ENCODE data around the gene MEGF11. TPM values are rescaled to one million over a fixed set of nuclear protein-coding genes. Genes with fewer than 3 reads are reported as not detected.

The MEGF11 gene
- polyA plus RNA-seq, 1 of the 3 experiments (the other 2 are of a cell fraction) = not detected

DNA sequence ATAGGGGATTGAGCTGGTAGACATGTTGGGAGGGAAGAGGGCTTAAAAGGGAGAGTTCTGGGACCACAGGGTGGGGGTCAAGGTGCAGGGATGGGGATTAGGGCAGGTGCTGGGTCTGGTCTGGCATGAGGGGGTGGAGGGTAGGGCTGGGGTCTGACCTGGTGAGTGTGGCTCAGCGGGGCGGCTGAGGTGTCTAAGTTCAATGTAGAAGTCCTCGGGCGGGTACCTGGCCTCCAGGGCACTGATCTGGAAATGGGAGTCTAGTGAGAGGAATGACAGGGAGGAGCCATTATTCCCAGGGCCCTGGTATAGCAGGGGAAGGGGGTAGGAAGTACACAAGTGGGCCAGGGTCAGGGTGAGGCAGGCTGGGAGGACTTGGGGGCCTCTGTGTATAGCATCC lies 344.7 kb downstream of the MEGF11 start (continued):
- TF ChIP-seq, protein P1, sequence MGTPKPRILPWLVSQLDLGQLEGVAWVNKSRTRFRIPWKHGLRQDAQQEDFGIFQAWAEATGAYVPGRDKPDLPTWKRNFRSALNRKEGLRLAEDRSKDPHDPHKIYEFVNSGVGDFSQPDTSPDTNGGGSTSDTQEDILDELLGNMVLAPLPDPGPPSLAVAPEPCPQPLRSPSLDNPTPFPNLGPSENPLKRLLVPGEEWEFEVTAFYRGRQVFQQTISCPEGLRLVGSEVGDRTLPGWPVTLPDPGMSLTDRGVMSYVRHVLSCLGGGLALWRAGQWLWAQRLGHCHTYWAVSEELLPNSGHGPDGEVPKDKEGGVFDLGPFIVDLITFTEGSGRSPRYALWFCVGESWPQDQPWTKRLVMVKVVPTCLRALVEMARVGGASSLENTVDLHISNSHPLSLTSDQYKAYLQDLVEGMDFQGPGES (IDR thresholded peaks at IDR 0.05; ENCODE audit: low read depth, low read length) = no peak
- TF ChIP-seq YY1 (IDR thresholded peaks at IDR 0.05; ENCODE audit: low read depth) = no peak
- no peak for TF ChIP-seq GATA2 (CRISPR knock-in tag; IDR thresholded peaks at IDR 0.05)
- TF ChIP-seq, protein P2, sequence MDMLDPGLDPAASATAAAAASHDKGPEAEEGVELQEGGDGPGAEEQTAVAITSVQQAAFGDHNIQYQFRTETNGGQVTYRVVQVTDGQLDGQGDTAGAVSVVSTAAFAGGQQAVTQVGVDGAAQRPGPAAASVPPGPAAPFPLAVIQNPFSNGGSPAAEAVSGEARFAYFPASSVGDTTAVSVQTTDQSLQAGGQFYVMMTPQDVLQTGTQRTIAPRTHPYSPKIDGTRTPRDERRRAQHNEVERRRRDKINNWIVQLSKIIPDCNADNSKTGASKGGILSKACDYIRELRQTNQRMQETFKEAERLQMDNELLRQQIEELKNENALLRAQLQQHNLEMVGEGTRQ (IDR thresholded peaks at IDR 0.05; ENCODE audit: borderline replicate concordance, low read depth, low read length) = no peak

DNA sequence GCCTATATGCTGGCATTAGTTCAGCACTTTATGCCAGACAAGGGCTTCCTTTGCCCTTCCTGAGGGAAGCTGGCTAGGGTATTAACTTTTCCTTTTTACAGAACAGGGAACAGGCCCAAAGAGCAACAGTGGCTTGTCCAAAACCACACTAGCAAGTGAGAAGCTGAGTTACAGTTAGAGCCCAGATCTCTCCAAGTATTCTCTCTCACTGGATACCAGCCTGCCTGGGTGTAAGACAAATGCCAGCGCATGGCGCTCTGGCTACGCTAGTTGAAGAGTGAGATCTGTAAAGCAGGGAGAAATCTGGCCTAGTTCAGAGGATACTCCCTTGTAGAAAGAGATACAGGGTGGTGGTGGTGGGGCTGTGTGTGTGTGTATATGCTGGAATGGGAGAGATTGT lies 345.9 kb downstream of the MEGF11 start:
- Histone ChIP-seq H3K9ac (no peak overlapping the region), H2AFZ (ENCODE audit: low read depth) (no peak overlapping the region), H3K4me1 (ENCODE audit: control insufficient read depth in 1 of 2, insufficient read depth in 2 of 2, low read depth in 1 of 2, low read length in 1 of 2) (no peaks in the 10 kb centered on the region; a peak in 1 of 4 replicates), H3K36me3 (replicated peaks in 1 of 2; ENCODE audit: control insufficient read depth in 1 of 2, insufficient read depth in 2 of 2, low read length in 1 of 2) (peaks cover 13 to 54% of the 10 kb centered on the region in 2 experiments), H4K20me1 (ENCODE audit: insufficient read depth) (no peaks in the 10 kb centered on the region), H3K4me2 (no peak overlapping the region), H3K9me3 (no peaks in the 10 kb centered on the region), H3K4me3 (ENCODE audit: low read depth in 2 of 2, low read length in 1 of 2) (no peak overlapping the region), H3K79me2 (ENCODE audit: insufficient read depth) (no peaks in the 10 kb centered on the region), H3K27ac (ENCODE audit: low read depth in 2 of 2, low read length in 1 of 2) (no peak overlapping the region), H3K9me2 (no peaks in the 10 kb centered on the region), H3K27me3 (ENCODE audit: insufficient read depth) (no peaks in the 10 kb centered on the region), H3F3A (replicated peaks; ENCODE audit: insufficient read depth) (no peaks in the 10 kb centered on the region)
- ChIA-PET CTCF (no interaction called here), POLR2A (no interaction called here)
- DNase-seq = no peak
- TF ChIP-seq MEF2A (IDR thresholded peaks at IDR 0.05; ENCODE audit: borderline replicate concordance, low read depth) = no peak
- no peak for TF ChIP-seq TCF12 (IDR thresholded peaks at IDR 0.05)
- TF ChIP-seq RCOR1 (IDR thresholded peaks at IDR 0.05; ENCODE audit: low read length) = no peak
- TF ChIP-seq, protein P2 (IDR thresholded peaks at IDR 0.05; ENCODE audit: borderline replicate concordance, low read depth, low read length) = no peak
- TF ChIP-seq TAF1 (IDR thresholded peaks at IDR 0.05; ENCODE audit: borderline replicate concordance, low read depth, low read length) = no peak
- TF ChIP-seq NRF1 (IDR thresholded peaks at IDR 0.05; ENCODE audit: low read depth, low read length) = no peak
- TF ChIP-seq POLR2AphosphoS5 (IDR thresholded peaks at IDR 0.05; ENCODE audit: low read depth, low read length) = no peak
- TF ChIP-seq, protein P3, sequence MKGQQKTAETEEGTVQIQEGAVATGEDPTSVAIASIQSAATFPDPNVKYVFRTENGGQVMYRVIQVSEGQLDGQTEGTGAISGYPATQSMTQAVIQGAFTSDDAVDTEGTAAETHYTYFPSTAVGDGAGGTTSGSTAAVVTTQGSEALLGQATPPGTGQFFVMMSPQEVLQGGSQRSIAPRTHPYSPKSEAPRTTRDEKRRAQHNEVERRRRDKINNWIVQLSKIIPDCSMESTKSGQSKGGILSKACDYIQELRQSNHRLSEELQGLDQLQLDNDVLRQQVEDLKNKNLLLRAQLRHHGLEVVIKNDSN (IDR thresholded peaks at IDR 0.05; ENCODE audit: borderline replicate concordance, low read depth) = no peak
- 96% methylated on average over 3 of the region's 3 CpGs for WGBS (ENCODE audit: low lambda C conversion rate)

DNA sequence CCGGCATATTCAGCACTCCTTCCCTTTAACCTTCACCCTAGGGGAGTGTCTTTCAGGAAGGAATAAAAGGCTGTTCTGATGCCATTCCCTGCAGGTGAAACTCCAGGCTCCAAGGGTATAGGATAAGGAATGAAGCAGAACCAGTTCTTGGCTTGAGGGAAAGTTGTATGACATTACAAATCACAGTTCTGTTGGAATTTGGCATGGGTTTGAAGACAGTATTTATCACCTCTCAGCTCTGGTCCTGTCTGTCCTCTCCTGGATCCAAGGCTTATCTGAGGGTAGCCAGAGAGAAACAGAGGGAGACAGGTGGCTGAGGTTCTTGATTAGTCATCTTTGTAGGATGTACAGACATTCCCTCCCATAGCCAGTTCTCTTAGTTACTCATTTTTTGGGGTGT lies 347.2 kb downstream of the MEGF11 start:
- 91% methylated on average over 1 of the region's 1 CpG for WGBS (ENCODE audit: low lambda C conversion rate)
- Histone ChIP-seq H3K9me2 (no peaks in the 10 kb centered on the region), H3K36me3 (replicated peaks in 1 of 2; ENCODE audit: control insufficient read depth in 1 of 2, insufficient read depth in 2 of 2, low read length in 1 of 2) (peaks cover 13 to 60% of the 10 kb centered on the region in 2 experiments), H3K27ac (ENCODE audit: low read depth in 2 of 2, low read length in 1 of 2) (no peak overlapping the region), H3K4me2 (no peak overlapping the region), H3K9me3 (no peaks in the 10 kb centered on the region), H3K27me3 (ENCODE audit: insufficient read depth) (no peaks in the 10 kb centered on the region), H3K4me1 (ENCODE audit: control insufficient read depth in 1 of 2, insufficient read depth in 2 of 2, low read depth in 1 of 2, low read length in 1 of 2) (no peaks in the 10 kb centered on the region; a peak in 1 of 4 replicates), H2AFZ (ENCODE audit: low read depth) (no peak overlapping the region), H3F3A (replicated peaks; ENCODE audit: insufficient read depth) (no peaks in the 10 kb centered on the region), H4K20me1 (ENCODE audit: insufficient read depth) (no peaks in the 10 kb centered on the region), H3K79me2 (ENCODE audit: insufficient read depth) (no peaks in the 10 kb centered on the region), H3K4me3 (ENCODE audit: low read depth in 2 of 2, low read length in 1 of 2) (no peak overlapping the region), H3K9ac (no peak overlapping the region)
- TF ChIP-seq, protein P4, sequence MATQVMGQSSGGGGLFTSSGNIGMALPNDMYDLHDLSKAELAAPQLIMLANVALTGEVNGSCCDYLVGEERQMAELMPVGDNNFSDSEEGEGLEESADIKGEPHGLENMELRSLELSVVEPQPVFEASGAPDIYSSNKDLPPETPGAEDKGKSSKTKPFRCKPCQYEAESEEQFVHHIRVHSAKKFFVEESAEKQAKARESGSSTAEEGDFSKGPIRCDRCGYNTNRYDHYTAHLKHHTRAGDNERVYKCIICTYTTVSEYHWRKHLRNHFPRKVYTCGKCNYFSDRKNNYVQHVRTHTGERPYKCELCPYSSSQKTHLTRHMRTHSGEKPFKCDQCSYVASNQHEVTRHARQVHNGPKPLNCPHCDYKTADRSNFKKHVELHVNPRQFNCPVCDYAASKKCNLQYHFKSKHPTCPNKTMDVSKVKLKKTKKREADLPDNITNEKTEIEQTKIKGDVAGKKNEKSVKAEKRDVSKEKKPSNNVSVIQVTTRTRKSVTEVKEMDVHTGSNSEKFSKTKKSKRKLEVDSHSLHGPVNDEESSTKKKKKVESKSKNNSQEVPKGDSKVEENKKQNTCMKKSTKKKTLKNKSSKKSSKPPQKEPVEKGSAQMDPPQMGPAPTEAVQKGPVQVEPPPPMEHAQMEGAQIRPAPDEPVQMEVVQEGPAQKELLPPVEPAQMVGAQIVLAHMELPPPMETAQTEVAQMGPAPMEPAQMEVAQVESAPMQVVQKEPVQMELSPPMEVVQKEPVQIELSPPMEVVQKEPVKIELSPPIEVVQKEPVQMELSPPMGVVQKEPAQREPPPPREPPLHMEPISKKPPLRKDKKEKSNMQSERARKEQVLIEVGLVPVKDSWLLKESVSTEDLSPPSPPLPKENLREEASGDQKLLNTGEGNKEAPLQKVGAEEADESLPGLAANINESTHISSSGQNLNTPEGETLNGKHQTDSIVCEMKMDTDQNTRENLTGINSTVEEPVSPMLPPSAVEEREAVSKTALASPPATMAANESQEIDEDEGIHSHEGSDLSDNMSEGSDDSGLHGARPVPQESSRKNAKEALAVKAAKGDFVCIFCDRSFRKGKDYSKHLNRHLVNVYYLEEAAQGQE (IDR thresholded peaks at IDR 0.05; ENCODE audit: low read depth, low read length) = no peak
- CTCF ChIA-PET = interaction anchor here (1.1 kb wide), 1 partner anchor 10 kb away, joined by 6 read pairs; no protein-coding TSS in a partner anchor
- no peak for DNase-seq
- POLR2A ChIA-PET = no interaction called here
